ENCODE results near the gene ABHD8. TPM values are rescaled to one million over a fixed set of nuclear protein-coding genes. Genes with fewer than 3 reads are reported as not detected.

ABHD8 gene
- total RNA-seq, 1 donor from 2014 or later, result 6.8 TPM

DNA sequence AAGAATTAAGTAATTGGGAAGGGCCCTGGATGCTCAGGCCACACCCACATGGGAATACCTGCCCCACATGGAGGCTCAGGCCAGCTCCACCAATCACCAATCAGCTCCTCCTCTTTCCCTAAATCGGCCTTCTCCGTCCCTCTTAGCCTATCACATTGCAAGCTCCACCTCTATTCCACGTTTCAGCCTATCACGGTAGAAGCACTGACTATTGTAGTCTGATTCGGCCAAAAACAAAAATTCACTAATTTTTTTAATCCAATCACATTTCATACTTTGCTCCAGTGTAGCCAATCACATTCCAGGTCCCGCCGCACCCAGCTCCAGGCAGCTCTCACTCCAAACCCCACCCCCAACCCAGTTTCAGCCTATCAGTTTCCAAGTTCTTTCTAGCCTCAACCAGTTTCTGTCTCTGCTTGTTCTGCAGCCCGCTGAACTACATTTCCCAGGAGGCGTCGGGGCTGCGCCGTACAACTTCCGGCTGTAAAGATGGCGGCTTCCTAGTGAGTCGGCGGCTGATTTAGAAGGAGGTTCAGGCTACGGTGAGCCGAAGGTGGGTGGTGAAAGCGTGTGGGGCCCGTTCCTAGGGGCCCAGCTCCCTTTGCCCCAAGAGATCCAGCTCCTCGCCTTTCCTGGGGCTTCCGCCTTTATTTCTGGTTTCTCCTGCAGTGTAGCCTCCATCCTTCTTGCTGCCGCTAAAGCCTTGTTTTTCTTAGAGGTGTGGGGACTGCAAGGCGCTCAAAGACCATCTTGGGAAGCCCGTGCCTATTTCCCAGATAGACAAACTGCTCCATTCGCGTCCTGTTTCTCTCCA, 36.0 kb downstream of the ABHD8 start, which contains the start of gene BABAM1:
Gene BABAM1, plus strand, starts transcription at position 469 of the 814 bp plus-strand sequence. CDS start 1,364 bp downstream, outside the sequence.
- H3K27me3 ChIP-seq (ENCODE audit: control insufficient read depth in 3 of 3, insufficient read depth in 3 of 3, low read length in 3 of 3), result no peaks in the 10 kb centered on the region
- H3K4me3 ChIP-seq (ENCODE audit: low read length in 3 of 3), result peak within 1 kb of the TSS; percentile 84 to 92 (median 90)
- H3K9ac ChIP-seq (ENCODE audit: low read depth in 1 of 3, low read length in 3 of 3), result peak within 1 kb of the TSS; percentile 84 to 87 (median 86)
- H3K9me3 ChIP-seq (ENCODE audit: control insufficient read depth in 3 of 3, low read length in 3 of 3), result no peaks in the 10 kb centered on the region
- H3K36me3 ChIP-seq (ENCODE audit: control insufficient read depth in 3 of 3, insufficient read depth in 3 of 3, low read length in 3 of 3), result peaks cover 12 to 20% (median 14%) of the 10 kb centered on the region in 3 donors
- H3K4me1 ChIP-seq (ENCODE audit: control insufficient read depth in 3 of 3, insufficient read depth in 3 of 3, low read length in 3 of 3), result peaks cover 8 to 11% (median 9%) of the 10 kb centered on the region in 3 donors
- peak within 1 kb of the TSS; percentile 64 for H3K27ac ChIP-seq (ENCODE audit: low read depth, low read length)

DNA sequence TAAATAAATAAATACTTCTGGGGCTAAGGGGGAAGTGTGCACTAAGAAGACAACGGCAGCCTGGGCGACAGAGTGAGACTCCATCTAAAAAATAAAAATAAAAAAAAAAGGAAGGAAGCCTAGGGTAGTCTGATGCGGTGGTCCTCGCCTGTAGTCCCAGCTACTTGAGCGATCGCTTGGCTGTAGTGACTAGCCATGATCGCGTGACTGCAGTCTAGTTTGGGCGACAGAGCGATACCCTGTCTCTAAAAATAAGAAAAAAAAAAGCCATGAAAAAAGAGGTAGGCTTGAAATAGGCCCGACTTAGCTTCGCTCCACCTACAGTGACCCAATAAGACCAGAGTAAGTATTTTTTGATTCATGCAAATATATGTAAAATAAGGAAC, 36.6 kb downstream of the ABHD8 start:
- Histone ChIP-seq H3K27me3 (ENCODE audit: control insufficient read depth in 3 of 3, insufficient read depth in 3 of 3, low read length in 3 of 3) (no peaks in the 10 kb centered on the region), H3K9me3 (ENCODE audit: control insufficient read depth in 3 of 3, low read length in 3 of 3) (no peaks in the 10 kb centered on the region), H3K9ac (ENCODE audit: low read depth in 1 of 3, low read length in 3 of 3) (no peak overlapping the region), H3K27ac (ENCODE audit: low read depth, low read length) (peak overlapping the region; percentile 64), H3K4me3 (ENCODE audit: low read length in 3 of 3) (peak overlapping the region in 2 of 3 donors; percentile 84 to 92), H3K4me1 (ENCODE audit: control insufficient read depth in 3 of 3, insufficient read depth in 3 of 3, low read length in 3 of 3) (peaks cover 8 to 11% (median 9%) of the 10 kb centered on the region in 3 donors), H3K36me3 (ENCODE audit: control insufficient read depth in 3 of 3, insufficient read depth in 3 of 3, low read length in 3 of 3) (peaks cover 8 to 15% (median 13%) of the 10 kb centered on the region in 3 donors)

DNA sequence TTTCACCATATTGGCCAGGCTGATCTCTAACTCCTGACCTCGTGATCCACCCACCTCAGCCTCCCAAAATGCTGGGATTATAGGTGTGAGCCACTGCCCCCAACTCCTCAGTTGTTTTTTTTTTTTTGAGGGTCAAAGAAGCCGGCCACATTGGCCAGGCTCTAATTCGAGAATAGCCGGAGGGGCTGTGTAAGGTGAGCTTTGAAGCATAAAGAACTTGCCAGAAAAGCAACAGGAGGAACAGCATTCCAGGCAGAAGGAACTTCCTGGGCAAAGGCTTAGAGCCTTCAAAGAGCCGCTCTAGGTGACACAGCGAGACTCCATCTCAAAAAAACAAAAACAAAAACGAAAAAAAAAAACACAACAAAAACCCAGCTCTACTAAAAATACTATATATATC, 37.2 kb downstream of the ABHD8 start:
- H3K9me3 ChIP-seq (ENCODE audit: control insufficient read depth in 3 of 3, low read length in 3 of 3), result no peaks in the 10 kb centered on the region
- no peak overlapping the region for H3K4me3 ChIP-seq (ENCODE audit: low read length in 3 of 3)
- H3K36me3 ChIP-seq (ENCODE audit: control insufficient read depth in 3 of 3, insufficient read depth in 3 of 3, low read length in 3 of 3), result peaks cover 3 to 9% (median 8%) of the 10 kb centered on the region in 3 donors
- no peak overlapping the region for H3K27ac ChIP-seq (ENCODE audit: low read depth, low read length)
- no peaks in the 10 kb centered on the region for H3K27me3 ChIP-seq (ENCODE audit: control insufficient read depth in 3 of 3, insufficient read depth in 3 of 3, low read length in 3 of 3)
- H3K9ac ChIP-seq (ENCODE audit: low read depth in 1 of 3, low read length in 3 of 3), result no peak overlapping the region
- H3K4me1 ChIP-seq (ENCODE audit: control insufficient read depth in 3 of 3, insufficient read depth in 3 of 3, low read length in 3 of 3), result peaks cover 8 to 11% (median 10%) of the 10 kb centered on the region in 3 donors

DNA sequence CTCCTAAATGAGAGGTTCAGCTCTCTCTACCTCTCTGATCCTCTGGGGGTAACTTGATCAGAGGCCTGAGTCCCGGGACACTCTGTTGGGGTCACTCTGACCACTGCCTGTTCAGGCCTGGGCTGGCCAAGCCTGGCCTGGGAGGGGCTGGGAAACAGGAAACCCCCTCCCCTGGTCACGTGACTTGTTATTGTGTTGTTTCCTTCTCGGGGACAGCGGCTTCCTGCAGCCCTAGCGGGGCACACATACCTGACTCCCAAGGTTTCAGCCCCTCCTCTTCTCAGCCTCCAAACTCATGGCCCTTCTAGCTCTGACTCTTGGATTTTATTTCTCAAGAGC, 38.6 kb downstream of the ABHD8 start, which contains the start of gene USHBP1:
Gene USHBP1, minus strand, starts transcription at position 105 of the 339 bp plus-strand sequence. CDS start 446 bp downstream, outside the sequence.
- Histone ChIP-seq H3K36me3 (ENCODE audit: control insufficient read depth in 3 of 3, insufficient read depth in 3 of 3, low read length in 3 of 3) (peaks cover 0 to 6% (median 4%) of the 10 kb centered on the region in 3 donors), H3K9me3 (ENCODE audit: control insufficient read depth in 3 of 3, low read length in 3 of 3) (no peaks in the 10 kb centered on the region), H3K9ac (ENCODE audit: low read depth in 1 of 3, low read length in 3 of 3) (peak within 1 kb of the TSS; percentile 25 to 52 (median 45)), H3K27ac (ENCODE audit: low read depth, low read length) (peak within 1 kb of the TSS; percentile 14), H3K27me3 (ENCODE audit: control insufficient read depth in 3 of 3, insufficient read depth in 3 of 3, low read length in 3 of 3) (no peaks in the 10 kb centered on the region), H3K4me3 (ENCODE audit: low read length in 3 of 3) (peak within 1 kb of the TSS; percentile 46 to 63 (median 55)), H3K4me1 (ENCODE audit: control insufficient read depth in 3 of 3, insufficient read depth in 3 of 3, low read length in 3 of 3) (peaks cover 8 to 18% (median 11%) of the 10 kb centered on the region in 3 donors)

DNA sequence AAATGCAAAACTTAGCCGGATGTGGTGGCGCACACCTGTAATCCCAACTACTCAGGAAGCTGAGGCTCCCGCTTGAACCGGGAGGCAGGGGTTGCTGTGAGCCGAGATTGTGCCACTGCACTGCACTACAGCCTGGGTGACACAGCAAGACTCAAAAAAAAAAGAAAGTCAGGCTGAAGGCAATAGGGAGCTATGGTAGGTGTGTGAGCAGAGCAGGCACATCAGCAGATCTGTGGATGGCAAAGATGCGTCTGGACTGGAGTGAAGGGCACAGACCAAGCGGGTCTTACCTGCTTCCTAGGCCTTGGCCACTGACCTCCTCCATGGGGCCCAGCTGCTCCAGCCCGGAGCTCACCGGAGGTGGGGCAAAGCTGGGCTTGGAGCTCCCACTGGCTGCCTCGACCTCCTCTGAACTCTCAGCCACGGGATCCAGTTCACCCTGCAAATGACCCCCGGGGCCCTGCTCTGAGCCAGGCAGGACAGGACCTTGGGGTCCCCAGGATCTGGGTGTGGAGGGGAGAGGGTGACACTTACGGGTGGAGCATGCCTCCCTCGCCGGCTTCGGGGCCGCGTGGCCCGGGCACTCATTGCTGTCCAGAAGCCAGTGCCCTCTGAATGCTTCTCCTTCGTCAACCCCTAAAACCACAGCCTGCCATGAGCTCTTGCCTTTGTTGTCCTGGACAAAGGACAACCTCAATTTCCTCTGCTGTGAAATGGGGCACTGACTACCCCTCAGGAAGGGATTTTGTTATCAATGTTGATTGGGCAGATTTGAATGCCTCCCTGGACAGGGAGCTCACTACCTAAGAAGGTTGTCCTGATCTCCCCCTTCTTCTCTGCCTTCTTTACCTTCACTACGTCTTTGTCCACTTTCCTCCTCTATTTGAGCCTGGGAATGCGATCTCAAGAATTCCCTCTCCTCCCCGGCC, 39.2 kb downstream of the ABHD8 start:
- Histone ChIP-seq H3K4me3 (ENCODE audit: low read length in 3 of 3) (peak overlapping the region; percentile 46 to 63 (median 55)), H3K36me3 (ENCODE audit: control insufficient read depth in 3 of 3, insufficient read depth in 3 of 3, low read length in 3 of 3) (peaks cover 0 to 4% (median 3%) of the 10 kb centered on the region in 3 donors), H3K27me3 (ENCODE audit: control insufficient read depth in 3 of 3, insufficient read depth in 3 of 3, low read length in 3 of 3) (no peaks in the 10 kb centered on the region), H3K27ac (ENCODE audit: low read depth, low read length) (peak overlapping the region; percentile 14), H3K9ac (ENCODE audit: low read depth in 1 of 3, low read length in 3 of 3) (peak overlapping the region; percentile 25 to 52 (median 45)), H3K4me1 (ENCODE audit: control insufficient read depth in 3 of 3, insufficient read depth in 3 of 3, low read length in 3 of 3) (peaks cover 8 to 18% (median 11%) of the 10 kb centered on the region in 3 donors), H3K9me3 (ENCODE audit: control insufficient read depth in 3 of 3, low read length in 3 of 3) (no peaks in the 10 kb centered on the region)

DNA sequence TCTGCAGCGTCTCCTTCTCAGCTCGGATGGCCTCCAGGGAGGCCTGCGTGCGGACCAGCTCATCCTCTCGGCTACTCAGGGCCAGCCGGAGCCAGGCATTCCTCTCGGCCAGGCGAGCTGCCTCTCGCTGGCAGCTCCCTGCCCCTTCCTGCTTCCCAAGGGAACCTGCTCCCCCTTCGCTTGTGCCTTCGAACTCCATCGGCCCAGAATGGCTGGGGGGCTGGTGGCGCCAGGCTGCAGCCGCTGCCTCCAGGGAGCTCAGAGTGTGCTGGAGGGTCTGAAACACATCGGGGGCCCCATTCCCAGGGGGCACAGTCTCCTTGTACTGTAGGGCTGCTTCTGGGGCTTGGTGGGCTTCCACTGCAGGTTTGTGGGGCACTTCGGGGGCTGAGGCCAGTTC, 40.7 kb downstream of the ABHD8 start:
- H3K4me1 ChIP-seq (ENCODE audit: control insufficient read depth in 3 of 3, insufficient read depth in 3 of 3, low read length in 3 of 3), result peaks cover 0 to 10% (median 4%) of the 10 kb centered on the region in 3 donors
- H3K36me3 ChIP-seq (ENCODE audit: control insufficient read depth in 3 of 3, insufficient read depth in 3 of 3, low read length in 3 of 3), result peaks cover 0 to 3% (median 0%) of the 10 kb centered on the region in 3 donors
- no peaks in the 10 kb centered on the region for H3K9me3 ChIP-seq (ENCODE audit: control insufficient read depth in 3 of 3, low read length in 3 of 3)
- peak overlapping the region in 1 of 3 donors; percentile 25 for H3K9ac ChIP-seq (ENCODE audit: low read depth in 1 of 3, low read length in 3 of 3)
- no peaks in the 10 kb centered on the region for H3K27me3 ChIP-seq (ENCODE audit: control insufficient read depth in 3 of 3, insufficient read depth in 3 of 3, low read length in 3 of 3)
- no peak overlapping the region for H3K4me3 ChIP-seq (ENCODE audit: low read length in 3 of 3)
- H3K27ac ChIP-seq (ENCODE audit: low read depth, low read length), result no peak overlapping the region

DNA sequence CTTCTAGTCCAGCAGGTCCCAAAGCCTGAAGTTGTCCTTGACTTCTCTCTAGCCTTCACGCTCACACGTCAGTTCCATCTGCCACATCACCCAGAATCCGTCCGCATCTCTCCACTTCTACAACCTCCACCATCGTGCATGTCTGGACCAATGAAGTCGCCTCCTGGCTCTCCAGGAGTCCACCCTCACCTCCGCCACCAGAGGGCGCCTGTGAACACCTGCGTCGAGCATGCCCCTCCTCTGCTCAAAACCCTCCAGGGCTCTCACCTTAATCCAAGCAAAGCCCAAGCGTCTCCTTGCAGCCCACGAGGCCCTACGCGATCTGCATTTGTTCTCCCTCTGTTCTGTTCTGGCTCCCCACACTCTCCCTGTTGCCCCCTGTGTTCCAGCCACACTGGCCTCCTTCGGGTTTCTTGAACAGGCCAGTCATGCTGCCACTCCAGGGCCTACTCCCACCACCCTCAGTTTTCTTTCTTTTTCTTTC, 42.3 kb downstream of the ABHD8 start:
- Histone ChIP-seq H3K36me3 (ENCODE audit: control insufficient read depth in 3 of 3, insufficient read depth in 3 of 3, low read length in 3 of 3) (peaks cover 0 to 4% (median 3%) of the 10 kb centered on the region in 3 donors), H3K4me1 (ENCODE audit: control insufficient read depth in 3 of 3, insufficient read depth in 3 of 3, low read length in 3 of 3) (peaks cover 0 to 7% (median 2%) of the 10 kb centered on the region in 3 donors), H3K4me3 (ENCODE audit: low read length in 3 of 3) (no peak overlapping the region), H3K27me3 (ENCODE audit: control insufficient read depth in 3 of 3, insufficient read depth in 3 of 3, low read length in 3 of 3) (no peaks in the 10 kb centered on the region), H3K27ac (ENCODE audit: low read depth, low read length) (no peak overlapping the region), H3K9ac (ENCODE audit: low read depth in 1 of 3, low read length in 3 of 3) (peak overlapping the region in 1 of 3 donors; percentile 57), H3K9me3 (ENCODE audit: control insufficient read depth in 3 of 3, low read length in 3 of 3) (no peaks in the 10 kb centered on the region)

DNA sequence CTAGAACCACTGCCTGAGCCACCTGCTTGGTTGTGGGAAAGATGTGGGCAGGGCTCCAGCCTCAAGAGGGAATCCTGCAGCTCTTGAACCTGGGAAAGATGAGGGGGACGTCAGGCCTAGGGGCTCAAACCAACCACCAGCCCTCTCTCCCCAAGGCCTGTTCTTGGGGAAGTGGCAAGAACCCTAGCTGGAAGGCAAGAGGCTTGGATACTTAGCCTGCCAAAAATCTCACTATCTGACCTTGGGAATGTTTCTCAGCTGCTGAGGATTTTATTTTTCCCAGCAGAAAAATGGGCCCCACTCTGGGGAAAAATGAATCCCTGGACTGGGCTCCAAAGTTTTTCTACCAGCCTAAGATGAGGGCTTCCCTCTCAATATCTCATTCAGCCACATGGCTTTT, 43.3 kb downstream of the ABHD8 start:
- H3K4me3 ChIP-seq (ENCODE audit: low read length in 3 of 3), result no peak overlapping the region
- H3K27me3 ChIP-seq (ENCODE audit: control insufficient read depth in 3 of 3, insufficient read depth in 3 of 3, low read length in 3 of 3), result peaks cover 0 to 3% (median 0%) of the 10 kb centered on the region in 3 donors
- H3K27ac ChIP-seq (ENCODE audit: low read depth, low read length), result no peak overlapping the region
- H3K9me3 ChIP-seq (ENCODE audit: control insufficient read depth in 3 of 3, low read length in 3 of 3), result no peaks in the 10 kb centered on the region
- H3K36me3 ChIP-seq (ENCODE audit: control insufficient read depth in 3 of 3, insufficient read depth in 3 of 3, low read length in 3 of 3), result peaks cover 0 to 4% (median 3%) of the 10 kb centered on the region in 3 donors
- peaks cover 0 to 7% (median 2%) of the 10 kb centered on the region in 3 donors for H3K4me1 ChIP-seq (ENCODE audit: control insufficient read depth in 3 of 3, insufficient read depth in 3 of 3, low read length in 3 of 3)
- H3K9ac ChIP-seq (ENCODE audit: low read depth in 1 of 3, low read length in 3 of 3), result no peak overlapping the region

GRCh38 chr19:17259118-17259780, 44.0 kb downstream of the ABHD8 start:
- Histone ChIP-seq H3K27ac (ENCODE audit: low read depth, low read length) (no peak overlapping the region), H3K4me1 (ENCODE audit: control insufficient read depth in 3 of 3, insufficient read depth in 3 of 3, low read length in 3 of 3) (peaks cover 0 to 7% (median 2%) of the 10 kb centered on the region in 3 donors), H3K9ac (ENCODE audit: low read depth in 1 of 3, low read length in 3 of 3) (no peak overlapping the region), H3K27me3 (ENCODE audit: control insufficient read depth in 3 of 3, insufficient read depth in 3 of 3, low read length in 3 of 3) (peaks cover 0 to 3% (median 2%) of the 10 kb centered on the region in 3 donors), H3K4me3 (ENCODE audit: low read length in 3 of 3) (no peak overlapping the region), H3K9me3 (ENCODE audit: control insufficient read depth in 3 of 3, low read length in 3 of 3) (no peaks in the 10 kb centered on the region), H3K36me3 (ENCODE audit: control insufficient read depth in 3 of 3, insufficient read depth in 3 of 3, low read length in 3 of 3) (peaks cover 0 to 4% (median 3%) of the 10 kb centered on the region in 3 donors)
